ENCODE results near the gene SV2B. TPM values are rescaled to one million over a fixed set of nuclear protein-coding genes. Genes with fewer than 3 reads are reported as not detected.
"Not testable (repeated sequence)": the region's sequence is repeated elsewhere in the genome, so short reads cannot be mapped to it uniquely, and the experiment has no call there.

Gene SV2B
- polyA plus RNA-seq, 1 donor (not counting 4 experiments of a cell fraction or from before 2014, with no cell fraction given): 0.04 TPM

- DNase-seq (ENCODE audit: low read depth, low spot score): no peak
- TF ChIP-seq CTCF (optimal IDR thresholded peaks at IDR 0.05 in 1 of 3, IDR thresholded peaks at IDR 0.05 in 1 of 3, conservative IDR thresholded peaks at IDR 0.05 in 1 of 3; ENCODE audit: extremely low read depth in 1 of 3, insufficient read depth in 2 of 3, low read length in 3 of 3) (no peak), EZH2 (IDR thresholded peaks at IDR 0.05; ENCODE audit: low read length) (no peak)
- H3K79me2 ChIP-seq (ENCODE audit: control insufficient read depth, insufficient read depth, low read length): no peaks in the 10 kb centered on the region
- dilution Hi-C loops (cut with MboI; ENCODE audit: extremely low pct_ligation_motif_present, low sequenced_read_pairs): no loop called here
- no peak overlapping the region for H3K27ac ChIP-seq (ENCODE audit: control insufficient read depth, insufficient read depth, low read length)
- H3K4me1 ChIP-seq (ENCODE audit: control insufficient read depth, extremely low read depth, insufficient read depth, low read length): no peaks in the 10 kb centered on the region
- H4K20me1 ChIP-seq (ENCODE audit: control insufficient read depth, extremely low read depth, insufficient read depth, low read length): no peaks in the 10 kb centered on the region
- no peak overlapping the region for H3K4me2 ChIP-seq (ENCODE audit: control insufficient read depth, extremely low read depth, insufficient read depth, low read depth, low read length)
- no peak overlapping the region for H3K9ac ChIP-seq (ENCODE audit: control insufficient read depth, extremely low read depth, insufficient read depth, low read length)
- FAIRE-seq: no peak
- no peak overlapping the region for H2AFZ ChIP-seq (ENCODE audit: control insufficient read depth, low read length)
- H3K9me3 ChIP-seq (ENCODE audit: control insufficient read depth, low read depth, low read length): no peaks in the 10 kb centered on the region
- no peaks in the 10 kb centered on the region for H3K36me3 ChIP-seq (ENCODE audit: control insufficient read depth in 2 of 2, extremely low read depth in 1 of 2, insufficient read depth in 2 of 2, low read length in 2 of 2)
- H3K9me1 ChIP-seq (ENCODE audit: control insufficient read depth, extremely low read depth, insufficient read depth, low read length): no peaks in the 10 kb centered on the region
- H3K4me3 ChIP-seq (ENCODE audit: control insufficient read depth in 2 of 3, extremely low read depth in 1 of 3, insufficient read depth in 2 of 3, low read depth in 1 of 3, low read length in 3 of 3): no peak overlapping the region
- no peaks in the 10 kb centered on the region for H3K27me3 ChIP-seq (ENCODE audit: control insufficient read depth, extremely low read depth, insufficient read depth, low read length)
These were observed 24.3 kb upstream of the SV2B start for GRCh38 chr15:91075739-91076138.

GRCh38 chr15:91077029-91077428 is 23.0 kb upstream of the SV2B start:
- TF ChIP-seq CTCF (optimal IDR thresholded peaks at IDR 0.05 in 1 of 3, IDR thresholded peaks at IDR 0.05 in 1 of 3, conservative IDR thresholded peaks at IDR 0.05 in 1 of 3; ENCODE audit: extremely low read depth in 1 of 3, insufficient read depth in 2 of 3, low read length in 3 of 3): no peak
- no peak for TF ChIP-seq EZH2 (IDR thresholded peaks at IDR 0.05; ENCODE audit: low read length)
- FAIRE-seq (no peak), DNase-seq (ENCODE audit: low read depth, low spot score) (no peak)
- Histone ChIP-seq H3K4me1 (ENCODE audit: control insufficient read depth, extremely low read depth, insufficient read depth, low read length) (no peaks in the 10 kb centered on the region), H3K9me1 (ENCODE audit: control insufficient read depth, extremely low read depth, insufficient read depth, low read length) (no peaks in the 10 kb centered on the region), H4K20me1 (ENCODE audit: control insufficient read depth, extremely low read depth, insufficient read depth, low read length) (no peaks in the 10 kb centered on the region), H3K36me3 (ENCODE audit: control insufficient read depth in 2 of 2, extremely low read depth in 1 of 2, insufficient read depth in 2 of 2, low read length in 2 of 2) (no peaks in the 10 kb centered on the region), H2AFZ (ENCODE audit: control insufficient read depth, low read length) (no peak overlapping the region), H3K4me3 (ENCODE audit: control insufficient read depth in 2 of 3, extremely low read depth in 1 of 3, insufficient read depth in 2 of 3, low read depth in 1 of 3, low read length in 3 of 3) (no peak overlapping the region), H3K27me3 (ENCODE audit: control insufficient read depth, extremely low read depth, insufficient read depth, low read length) (no peaks in the 10 kb centered on the region), H3K27ac (ENCODE audit: control insufficient read depth, insufficient read depth, low read length) (no peak overlapping the region), H3K9me3 (ENCODE audit: control insufficient read depth, low read depth, low read length) (no peaks in the 10 kb centered on the region), H3K4me2 (ENCODE audit: control insufficient read depth, extremely low read depth, insufficient read depth, low read depth, low read length) (no peak overlapping the region), H3K9ac (ENCODE audit: control insufficient read depth, extremely low read depth, insufficient read depth, low read length) (no peak overlapping the region), H3K79me2 (ENCODE audit: control insufficient read depth, insufficient read depth, low read length) (no peaks in the 10 kb centered on the region)
- dilution Hi-C loops (cut with MboI; ENCODE audit: extremely low pct_ligation_motif_present, low sequenced_read_pairs): no loop called here

GRCh38 chr15:91093866-91094265 is 6.2 kb upstream of the SV2B start:
- H3K79me2 ChIP-seq (ENCODE audit: control insufficient read depth, insufficient read depth, low read length); H3K27ac ChIP-seq (ENCODE audit: control insufficient read depth, insufficient read depth, low read length); H3K4me2 ChIP-seq (ENCODE audit: control insufficient read depth, extremely low read depth, insufficient read depth, low read depth, low read length); H3K36me3 ChIP-seq (ENCODE audit: control insufficient read depth in 2 of 2, extremely low read depth in 1 of 2, insufficient read depth in 2 of 2, low read length in 2 of 2); H3K9me3 ChIP-seq (ENCODE audit: control insufficient read depth, low read depth, low read length); H4K20me1 ChIP-seq (ENCODE audit: control insufficient read depth, extremely low read depth, insufficient read depth, low read length); H2AFZ ChIP-seq (ENCODE audit: control insufficient read depth, low read length); FAIRE-seq; H3K27me3 ChIP-seq (ENCODE audit: control insufficient read depth, extremely low read depth, insufficient read depth, low read length); H3K9me1 ChIP-seq (ENCODE audit: control insufficient read depth, extremely low read depth, insufficient read depth, low read length); H3K4me1 ChIP-seq (ENCODE audit: control insufficient read depth, extremely low read depth, insufficient read depth, low read length); H3K4me3 ChIP-seq (ENCODE audit: control insufficient read depth in 2 of 3, extremely low read depth in 1 of 3, insufficient read depth in 2 of 3, low read depth in 1 of 3, low read length in 3 of 3); dilution Hi-C loops (cut with MboI; ENCODE audit: extremely low pct_ligation_motif_present, low sequenced_read_pairs); H3K9ac ChIP-seq (ENCODE audit: control insufficient read depth, extremely low read depth, insufficient read depth, low read length); DNase-seq (ENCODE audit: low read depth, low spot score): not testable (repeated sequence)
